ENCODE data around the gene MACROD2.
"Not testable (repeated sequence)": the region's sequence is repeated elsewhere in the genome, so short reads cannot be mapped to it uniquely, and the experiment has no call there.

MACROD2 gene

GRCh38 chr20:13995086-13995665, at the start of gene MACROD2:
Gene MACROD2, plus strand, starts transcription at chr20:13995516.
- peak; percentile 38 to 45 for ATAC-seq

- ATAC-seq = no peak
Observed at GRCh38 chr20:13947719-13948118, 47.6 kb upstream of the MACROD2 start.

DNA sequence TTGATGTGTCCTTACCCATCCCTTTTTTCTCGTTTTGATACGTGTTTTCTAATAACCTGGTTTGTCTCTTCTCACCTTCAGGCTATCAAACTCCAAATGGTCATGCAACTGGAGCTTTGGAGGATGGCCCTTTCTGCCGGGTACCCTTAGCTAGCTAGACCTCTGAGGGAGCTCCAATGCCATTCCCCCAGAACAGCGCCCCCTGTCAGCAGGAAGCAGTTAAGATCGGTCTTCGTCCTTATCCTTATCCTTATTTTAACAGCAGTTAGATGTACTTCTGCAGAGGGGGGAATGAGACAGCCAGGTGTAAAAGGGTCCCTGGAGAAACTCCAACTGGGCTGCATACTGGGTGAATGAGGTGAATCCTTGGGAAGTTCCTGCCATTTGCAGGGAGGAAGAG, 42.1 kb upstream of the MACROD2 start:
- no peak for ATAC-seq

DNA sequence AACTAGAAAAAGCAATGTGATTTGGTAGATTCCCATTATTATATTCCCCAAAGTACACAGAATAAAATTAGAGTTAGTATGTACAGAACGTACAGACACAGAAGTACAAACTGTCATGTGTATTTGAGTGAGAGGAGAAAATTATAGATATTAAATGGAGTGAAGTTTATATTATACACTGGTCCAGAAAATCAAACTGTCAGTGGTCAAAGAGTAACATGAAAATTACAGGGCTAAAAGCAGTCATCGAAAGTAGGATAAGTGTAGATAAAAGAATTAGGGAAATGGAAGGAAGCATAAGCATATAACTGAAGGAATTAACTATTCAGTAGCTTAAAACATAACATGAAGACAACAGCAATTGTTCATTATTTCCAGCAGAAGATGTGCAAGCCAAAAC, 35.2 kb upstream of the MACROD2 start:
- no peak for ATAC-seq

DNA sequence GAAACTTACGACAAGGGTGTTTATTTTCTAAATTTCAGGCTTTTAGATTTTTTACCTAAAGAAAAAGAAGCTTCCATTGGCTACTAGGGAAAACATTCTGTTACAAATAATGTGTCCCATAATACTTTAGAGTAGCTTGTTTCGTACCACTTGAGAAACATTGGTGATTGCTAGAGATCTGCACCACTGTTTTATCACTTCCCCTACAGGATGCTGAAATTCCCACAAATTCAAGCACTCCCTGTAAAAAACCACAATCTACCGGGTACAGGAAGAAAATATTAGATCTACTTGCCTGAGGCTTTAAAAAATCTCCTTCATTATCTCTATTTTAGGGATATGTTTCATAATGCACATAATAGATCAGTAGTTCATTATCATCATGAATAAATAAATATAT, 34.8 kb upstream of the MACROD2 start:
- no peak for ATAC-seq

DNA sequence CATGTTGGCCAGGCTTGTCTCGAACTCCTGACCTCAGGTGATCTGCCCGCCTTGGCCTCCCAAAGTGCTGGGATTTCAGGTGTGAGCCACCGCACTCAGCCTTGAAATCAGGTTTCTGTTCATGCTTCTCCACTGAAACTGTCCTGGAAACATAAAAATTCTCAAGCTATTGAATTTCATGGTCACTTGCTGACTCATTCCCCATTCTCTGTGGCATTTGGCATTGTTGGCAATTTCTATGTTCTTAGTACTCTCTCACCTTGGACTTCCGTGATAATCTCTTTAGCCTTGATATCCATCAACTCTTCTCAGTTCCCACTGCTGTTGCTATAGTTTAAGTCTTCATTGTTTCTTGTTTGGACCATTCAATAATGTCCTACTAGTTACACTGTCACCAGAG, 11.1 kb upstream of the MACROD2 start:
- ATAC-seq = no peak

GRCh38 chr20:13990465-13990864, 4.9 kb upstream of the MACROD2 start, which contains the start of gene SEL1L2:
Gene SEL1L2, minus strand, starts transcription at chr20:13990614. Its CDS starts 80 bp downstream, at chr20:13990534.
- no peak for ATAC-seq

DNA sequence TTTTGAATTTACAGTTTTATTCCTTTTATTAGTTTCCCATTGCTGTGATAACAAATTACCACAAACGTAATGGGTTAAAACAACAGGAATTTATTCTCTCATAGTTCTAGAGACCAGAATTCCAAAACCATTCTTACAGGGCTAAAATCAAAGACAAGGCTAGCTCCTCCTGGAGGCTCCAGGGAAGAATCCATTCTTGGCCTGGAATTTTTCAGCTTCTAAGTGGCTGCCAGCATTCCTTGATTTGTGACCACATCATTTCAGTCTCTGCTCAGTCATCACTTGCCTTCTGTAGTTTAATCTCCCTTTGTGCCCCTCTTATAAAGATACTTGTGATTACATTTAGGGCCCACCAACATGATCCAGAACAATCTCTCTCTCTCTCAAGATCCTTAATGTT, 4.0 kb upstream of the MACROD2 start:
- no peak for ATAC-seq

DNA sequence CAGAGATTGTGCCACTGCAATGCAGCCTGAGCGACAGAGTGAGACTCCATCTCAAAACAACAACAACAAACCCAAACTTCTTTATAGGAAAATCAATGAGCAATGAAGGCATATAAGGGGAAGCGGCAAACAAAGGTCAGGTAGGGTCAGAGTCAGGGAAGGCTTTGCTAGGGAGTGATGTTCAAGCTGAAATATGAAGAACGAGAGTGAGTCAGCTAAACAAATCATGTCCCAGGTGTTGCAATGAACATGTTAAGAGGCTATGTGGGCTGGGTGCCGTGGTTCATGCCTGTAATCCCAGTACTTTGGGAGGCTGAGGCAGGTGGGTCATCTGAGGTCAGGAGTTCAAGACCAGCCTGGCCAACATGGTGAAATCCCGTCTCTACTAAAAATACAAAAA, 3.4 kb upstream of the MACROD2 start:
- ATAC-seq = not testable (repeated sequence)

GRCh38 chr20:13995841-13996240, 525 bp downstream of the MACROD2 start:
- ATAC-seq = no peak

DNA sequence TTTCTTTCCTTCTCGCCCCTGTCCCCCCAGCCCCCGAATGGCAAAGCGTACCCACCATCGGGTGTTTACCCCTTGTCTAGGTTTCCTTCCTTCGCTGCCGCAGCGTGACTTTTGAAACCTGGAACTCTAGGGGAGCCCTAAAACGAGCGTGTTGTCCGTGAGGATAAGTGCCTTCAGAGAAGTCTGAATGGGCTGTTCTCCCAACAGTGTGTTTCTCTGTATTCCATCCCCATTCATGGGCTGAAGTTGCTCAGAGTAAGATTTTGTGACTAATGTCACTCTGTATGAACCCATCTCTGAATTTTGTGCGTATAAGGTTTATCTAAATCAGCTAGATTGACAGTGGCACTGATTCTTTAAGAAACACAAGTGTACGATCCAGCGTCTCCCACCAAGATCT, 949 bp downstream of the MACROD2 start:
- no peak for ATAC-seq

DNA sequence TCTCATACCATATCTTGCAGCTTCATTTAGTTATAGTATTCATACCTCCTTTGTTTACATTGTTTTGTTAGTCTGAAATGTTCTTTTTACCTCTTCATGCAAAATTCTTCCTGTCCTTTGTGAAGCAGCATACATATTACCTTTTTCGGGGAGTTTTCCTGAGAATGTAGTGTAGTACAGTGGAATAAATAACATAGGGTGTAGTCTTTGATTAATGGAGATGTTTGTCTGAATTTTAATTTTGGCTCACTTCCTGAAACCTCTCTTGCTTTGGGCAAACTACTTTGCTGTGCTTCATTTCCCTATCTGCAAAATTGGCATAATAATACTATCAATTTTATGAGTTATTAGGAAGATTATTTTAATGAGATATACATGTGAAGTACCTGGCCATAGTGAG, 5.6 kb downstream of the MACROD2 start:
- ATAC-seq = no peak

- no peak for ATAC-seq
Observed at GRCh38 chr20:14005996-14006395, 10.7 kb downstream of the MACROD2 start.

DNA sequence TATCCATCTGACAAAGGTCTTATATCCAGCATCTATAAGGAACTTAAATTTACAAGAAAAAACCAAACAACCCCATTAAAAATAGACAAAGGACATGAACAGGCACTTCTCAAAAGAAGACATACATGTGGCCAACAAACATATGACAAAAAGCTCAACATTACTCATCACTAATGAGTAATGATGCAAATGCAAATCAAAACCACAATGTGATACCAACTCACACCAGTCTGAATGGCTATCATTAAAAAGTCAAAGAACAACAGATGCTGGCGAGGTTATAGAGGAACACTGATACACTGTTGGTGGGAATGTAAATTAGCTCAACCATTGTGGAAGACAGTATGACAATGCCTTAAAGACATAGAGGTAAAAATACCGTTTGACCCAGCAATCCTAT, 13.9 kb downstream of the MACROD2 start:
- ATAC-seq = no peak

- ATAC-seq = no peak
Observed at GRCh38 chr20:14012671-14013070, 17.4 kb downstream of the MACROD2 start.

DNA sequence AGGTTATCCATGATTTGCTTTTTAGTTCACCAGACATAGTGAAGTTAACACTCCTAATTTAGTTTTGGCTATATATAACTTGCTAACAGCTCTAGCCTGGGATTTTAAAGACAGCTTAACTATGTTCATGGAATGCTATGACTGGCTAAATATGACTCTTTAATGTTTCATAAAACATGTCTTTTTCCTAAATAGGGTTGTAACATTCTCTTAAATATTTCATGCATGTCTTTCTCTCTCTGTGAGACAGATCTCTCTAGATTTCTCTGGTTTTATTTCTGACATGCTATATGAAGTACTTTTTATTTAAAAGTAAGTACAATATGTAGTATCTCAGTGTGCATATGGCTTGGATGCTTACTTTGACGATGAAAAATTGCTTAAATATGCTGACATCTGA, 35.7 kb downstream of the MACROD2 start:
- no peak for ATAC-seq

DNA sequence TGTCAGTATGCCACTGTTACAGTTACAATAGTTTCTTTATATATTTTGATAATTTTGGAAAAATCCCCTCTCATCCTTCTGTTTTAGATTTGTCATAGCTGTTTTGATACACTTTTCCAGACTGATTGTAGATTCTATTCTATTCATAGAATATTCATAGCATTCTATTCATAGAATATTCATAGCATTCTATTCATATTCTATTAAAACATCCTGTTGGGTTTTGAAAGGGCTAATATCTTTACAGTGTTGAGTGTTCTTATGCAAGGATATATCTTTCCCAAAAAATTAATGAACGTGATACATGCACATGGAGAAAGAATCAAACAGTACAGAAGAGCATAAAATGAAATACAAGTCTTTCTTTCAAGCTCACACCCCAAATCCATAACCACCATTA, 38.0 kb downstream of the MACROD2 start:
- no peak for ATAC-seq

DNA sequence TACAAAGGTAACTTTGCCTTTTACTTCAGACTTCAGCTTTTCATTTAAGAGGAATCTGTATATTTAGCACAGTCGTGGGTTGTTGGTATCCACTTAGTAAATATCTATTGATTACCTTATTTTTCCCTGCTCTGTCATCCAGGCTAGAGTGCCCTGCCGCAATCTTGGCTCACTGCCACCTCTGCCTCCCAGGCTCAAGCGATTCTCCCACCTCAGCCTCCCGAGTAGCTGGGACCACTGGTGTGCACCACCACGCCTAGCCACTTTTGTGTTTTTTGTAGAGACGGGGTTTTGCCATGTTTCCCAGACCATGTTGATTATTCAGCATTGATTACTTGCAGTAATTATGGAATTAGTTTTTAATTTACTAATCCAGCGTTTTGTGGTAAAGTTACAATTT, 41.3 kb downstream of the MACROD2 start:
- no peak for ATAC-seq

DNA sequence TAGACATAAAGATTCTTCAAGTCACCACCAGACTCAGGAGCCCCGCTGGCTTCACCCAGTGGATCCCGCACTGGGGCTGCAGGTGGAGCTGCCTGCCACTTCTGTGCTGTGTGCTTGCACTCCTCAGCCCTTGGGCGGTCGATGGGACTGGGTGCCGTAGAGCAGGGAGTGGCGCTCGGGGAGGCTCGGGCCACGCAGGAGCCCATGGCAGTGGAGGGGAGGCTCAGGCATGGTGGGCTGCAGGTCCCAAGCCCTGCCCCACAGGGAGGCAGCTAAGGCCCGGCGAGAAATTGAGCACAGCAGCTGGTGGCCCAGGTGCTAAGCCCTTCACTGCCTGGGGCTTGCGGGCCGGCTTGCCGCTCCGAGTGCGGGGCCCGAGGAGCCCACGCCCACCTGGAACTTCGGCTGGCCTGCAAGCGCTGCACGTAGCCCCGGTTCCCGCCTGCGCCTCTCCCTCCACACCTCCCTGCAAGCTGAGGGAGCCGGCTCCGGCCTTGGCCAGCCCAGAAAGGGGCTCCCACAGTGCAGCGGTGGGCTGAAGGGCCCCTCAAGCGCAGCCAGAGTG, 49.5 kb downstream of the MACROD2 start:
- not testable (repeated sequence) for ATAC-seq

GRCh38 chr20:14046534-14046933, 51.2 kb downstream of the MACROD2 start:
- no peak for ATAC-seq

- ATAC-seq = no peak
Observed at GRCh38 chr20:14049111-14049510, 53.8 kb downstream of the MACROD2 start.

- ATAC-seq = no peak
Observed at GRCh38 chr20:14051454-14051853, 56.1 kb downstream of the MACROD2 start.

GRCh38 chr20:14055127-14055742, 59.9 kb downstream of the MACROD2 start:
- no peak for ATAC-seq

- ATAC-seq = no peak
Observed at GRCh38 chr20:14062171-14062570, 66.9 kb downstream of the MACROD2 start.

DNA sequence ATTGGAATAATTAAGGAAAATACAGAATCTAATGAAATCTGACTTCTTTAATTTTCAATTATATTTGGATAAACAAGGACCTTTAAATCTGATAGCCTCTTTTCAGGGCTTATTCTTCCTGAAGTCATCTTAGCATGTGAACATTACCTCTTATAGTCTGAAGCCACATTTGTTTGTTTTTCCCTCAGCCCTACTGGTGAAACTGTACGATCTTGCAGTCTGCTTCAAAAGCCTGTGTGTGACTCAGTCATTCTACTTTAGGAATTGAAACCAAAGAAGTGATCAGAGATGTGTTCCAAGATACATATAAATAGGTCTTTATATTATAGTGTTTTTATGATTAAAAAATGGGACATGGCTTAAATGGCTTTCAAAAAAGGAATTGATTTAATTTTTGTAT, 67.5 kb downstream of the MACROD2 start:
- ATAC-seq = no peak

Measured in activated CD4-positive, CD25-positive, alpha-beta regulatory T cell treated with anti-CD3 and anti-CD28 coated beads, Interleukin-2, amount 50 U/mL, for 24 hours (primary cell).